Tracheal epithelial cell (primary cell): ENCODE results near the gene COQ7. TPM values are rescaled to one million over a fixed set of nuclear protein-coding genes. Genes with fewer than 3 reads are reported as not detected.

Experiments
- total RNA-seq: library from RNA; depleted of rRNA; stranded (reverse); fragments of >200 nt; gene quantifications from 2 replicates; pipeline ENCODE4 v1.2.1, GENCODE V29; 2014

Gene COQ7
- 9.0 and 13.5 TPM in 2 replicates for total RNA-seq

GRCh38 chr16:19067349-19068236 is at the start of gene COQ7:
TSS of gene COQ7 (plus strand) at chr16:19067614. CDS start at chr16:19067665, 51 bp downstream.

GRCh38 chr16:19113577-19114358 is 46.4 kb downstream of the COQ7 start, which contains the start of gene ITPRIPL2:
TSS of gene ITPRIPL2 (plus strand) at chr16:19113964. CDS start at chr16:19114462, 498 bp downstream.

Other genes starting within 250 kb of the COQ7 start
- 74.9 and 94.6 TPM in 2 replicates for gene SMG1, start 141.2 kb upstream of the COQ7 start, total RNA-seq
- 3.4 and 5.3 TPM in 2 replicates for gene TMC7, start 83.7 kb upstream of the COQ7 start, total RNA-seq
- gene ITPRIPL2, start 46.4 kb downstream of the COQ7 start, total RNA-seq = 27.5 and 37.1 TPM in 2 replicates
- 1.7 and 6.3 TPM in 2 replicates for gene SYT17, start 100.6 kb downstream of the COQ7 start, total RNA-seq
- gene CLEC19A, start 218.1 kb downstream of the COQ7 start, total RNA-seq = not detected in 2 replicates